GM19324 (cell line): ENCODE data around the gene LDLRAD4.

Experiments
- ATAC-seq: cut with Tn5 transposase; IDR thresholded peaks from one replicate; pipeline ENCODE4 v1.9.1; 2021; ENCODE audit warnings: mild to moderate bottlenecking, moderate library complexity; ENCODE audit not compliant: unreplicated experiment, low FRiP score

LDLRAD4 gene

DNA sequence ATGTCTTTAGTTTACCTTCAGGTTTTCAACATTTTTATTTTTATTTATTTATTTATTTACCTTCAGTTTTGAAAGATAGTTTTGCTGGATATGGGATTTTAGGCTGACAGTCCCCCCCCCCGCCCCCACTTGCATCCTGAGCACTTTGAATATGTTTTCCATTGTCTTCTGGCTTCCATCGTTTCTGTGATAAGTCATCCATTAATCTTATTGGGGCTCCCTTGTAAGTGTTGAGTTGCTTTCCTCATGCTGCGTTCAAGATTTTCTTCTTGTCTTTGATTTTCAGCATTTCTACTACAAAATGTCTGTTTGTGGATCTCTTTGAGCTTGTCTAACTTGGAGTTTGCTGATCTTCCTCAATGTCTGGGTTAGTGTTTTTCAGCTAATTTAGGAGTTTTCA, 19.4 kb upstream of the LDLRAD4 start:
- no peak for ATAC-seq

- no peak for ATAC-seq
These were observed 17.3 kb upstream of the LDLRAD4 start for GRCh38 chr18:13201292-13201691.

- no peak for ATAC-seq
These were observed 16.0 kb upstream of the LDLRAD4 start for GRCh38 chr18:13202571-13202970.

DNA sequence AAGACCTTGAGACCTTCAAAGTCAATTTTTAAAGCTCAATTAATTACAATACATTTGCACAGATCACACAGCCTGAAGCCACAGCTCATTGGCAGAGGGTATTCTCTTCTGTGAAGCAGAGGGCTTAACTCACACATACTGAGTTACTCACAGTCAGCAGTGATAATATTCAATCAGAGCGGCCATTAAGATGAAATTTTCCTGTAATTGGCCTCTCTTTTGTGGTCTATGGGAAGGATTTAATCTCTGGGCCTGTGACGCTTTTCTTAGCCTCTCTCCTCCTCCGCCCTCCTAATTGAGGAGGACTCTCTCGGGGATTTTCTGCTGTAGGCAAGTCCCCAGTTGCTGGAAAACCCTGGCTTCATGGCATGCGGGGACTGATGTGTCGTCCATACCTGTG, 12.3 kb upstream of the LDLRAD4 start:
- ATAC-seq: no peak

DNA sequence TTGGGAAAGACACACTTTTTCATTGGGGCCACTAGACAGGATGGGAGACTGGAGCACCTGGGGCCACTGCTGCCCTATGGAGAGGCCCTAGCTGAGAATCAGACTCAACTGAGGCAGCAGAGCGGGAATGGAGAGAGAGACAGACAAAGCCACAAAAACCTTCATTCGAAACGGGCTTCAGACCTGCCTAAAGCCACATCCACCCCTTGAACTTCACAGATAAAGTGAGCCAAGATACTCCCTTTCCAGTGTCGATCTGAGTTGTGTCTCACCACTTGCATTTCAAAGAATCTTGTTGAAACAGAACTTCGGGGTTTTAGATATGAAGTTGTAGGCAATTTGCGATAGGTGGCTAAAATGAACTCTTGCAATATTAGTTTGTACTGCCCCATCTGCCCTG, 11.3 kb upstream of the LDLRAD4 start:
- ATAC-seq: no peak

- no peak for ATAC-seq
These were observed 7.0 kb upstream of the LDLRAD4 start for GRCh38 chr18:13211534-13211933.

DNA sequence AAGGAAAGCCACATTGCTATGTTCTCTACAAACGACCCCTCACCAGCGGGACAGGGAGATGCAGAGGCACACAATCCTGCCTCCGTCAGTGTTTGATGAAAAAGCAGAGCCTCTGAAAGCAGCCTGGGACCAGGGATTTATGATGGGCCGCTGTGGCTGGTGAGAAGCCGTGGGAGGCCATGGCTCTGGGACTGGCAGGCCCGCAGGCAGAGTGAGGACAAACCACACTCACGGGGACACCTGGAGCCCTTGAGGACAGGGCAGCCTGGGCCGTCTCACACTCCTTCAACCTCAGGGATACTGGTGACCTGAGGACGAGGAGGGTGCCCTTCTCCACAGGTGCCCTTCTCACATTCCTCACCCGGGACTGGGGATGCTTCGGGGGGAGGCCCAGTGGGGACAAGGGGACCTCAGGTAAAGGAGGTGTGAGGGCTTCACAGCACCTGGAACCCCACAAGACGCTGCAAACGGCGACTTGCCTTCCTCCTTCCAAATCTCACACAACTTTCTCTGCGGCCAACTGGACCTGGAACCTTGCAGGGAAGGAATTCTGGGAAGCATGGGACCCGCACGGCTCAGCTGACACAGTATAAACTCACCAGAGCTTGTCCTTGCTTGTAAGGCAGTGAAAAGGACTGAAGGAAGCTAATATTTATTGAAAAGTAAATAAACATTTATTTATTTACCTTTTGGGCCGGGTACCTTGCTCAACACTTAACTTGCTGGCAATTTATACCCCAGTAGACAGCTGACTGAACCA, 5.3 kb upstream of the LDLRAD4 start:
- no peak for ATAC-seq

DNA sequence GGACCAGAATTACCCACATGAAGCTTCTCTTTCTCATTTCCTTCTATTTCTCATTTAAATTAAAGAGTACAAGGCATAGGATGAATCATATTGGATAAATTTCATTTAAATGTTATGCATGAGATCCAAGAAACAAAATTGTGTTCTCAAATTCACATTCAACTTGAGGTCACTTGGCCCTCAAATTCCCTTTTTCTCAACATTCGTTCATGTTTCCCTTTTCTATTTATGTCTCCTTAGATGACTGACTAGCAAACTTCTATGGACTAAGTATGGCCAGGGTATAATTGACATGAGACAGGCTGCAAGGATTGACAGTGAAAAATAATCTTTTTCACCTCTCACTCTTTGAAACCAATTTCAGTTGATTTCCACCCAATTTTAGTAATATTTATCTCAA, 4.0 kb upstream of the LDLRAD4 start:
- ATAC-seq: no peak

GRCh38 chr18:13216092-13216582, 2.4 kb upstream of the LDLRAD4 start:
- no peak for ATAC-seq

- ATAC-seq: peak; percentile 36
These were observed 1.7 kb upstream of the LDLRAD4 start for GRCh38 chr18:13216711-13217465.

GRCh38 chr18:13217466-13217961, 1.0 kb upstream of the LDLRAD4 start:
- ATAC-seq: peak; percentile 35

- no peak for ATAC-seq
These were observed 591 bp upstream of the LDLRAD4 start for GRCh38 chr18:13217971-13218367.

- no peak for ATAC-seq
These were observed 437 bp downstream of the LDLRAD4 start for GRCh38 chr18:13218997-13219396.

DNA sequence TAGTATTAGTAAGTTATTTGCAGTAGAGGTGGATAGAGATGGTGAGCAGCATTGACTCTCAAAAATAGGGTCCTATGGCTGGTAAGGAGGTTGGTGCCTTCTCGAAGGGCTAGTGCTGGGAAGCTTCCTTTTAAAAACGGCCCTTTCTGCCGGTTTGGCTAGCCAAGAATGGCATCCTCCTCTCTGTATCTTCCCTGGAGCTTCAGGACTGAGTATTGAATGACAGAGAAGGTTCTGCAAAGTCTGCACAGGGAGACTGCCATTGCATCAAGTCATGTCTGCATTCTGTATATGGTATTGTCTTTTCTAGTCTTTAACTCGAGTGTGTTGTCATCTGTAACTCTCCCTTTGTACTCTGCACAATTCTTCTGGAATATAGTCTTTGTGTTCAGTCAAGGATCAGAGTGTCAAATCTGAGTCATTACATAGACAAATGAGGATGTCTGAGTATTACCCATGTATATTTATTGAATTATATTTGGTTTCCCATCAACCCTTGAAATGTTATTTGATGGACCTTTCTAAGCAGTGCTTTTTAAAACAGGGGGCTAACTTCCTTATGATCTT, 1.1 kb downstream of the LDLRAD4 start:
- no peak for ATAC-seq

DNA sequence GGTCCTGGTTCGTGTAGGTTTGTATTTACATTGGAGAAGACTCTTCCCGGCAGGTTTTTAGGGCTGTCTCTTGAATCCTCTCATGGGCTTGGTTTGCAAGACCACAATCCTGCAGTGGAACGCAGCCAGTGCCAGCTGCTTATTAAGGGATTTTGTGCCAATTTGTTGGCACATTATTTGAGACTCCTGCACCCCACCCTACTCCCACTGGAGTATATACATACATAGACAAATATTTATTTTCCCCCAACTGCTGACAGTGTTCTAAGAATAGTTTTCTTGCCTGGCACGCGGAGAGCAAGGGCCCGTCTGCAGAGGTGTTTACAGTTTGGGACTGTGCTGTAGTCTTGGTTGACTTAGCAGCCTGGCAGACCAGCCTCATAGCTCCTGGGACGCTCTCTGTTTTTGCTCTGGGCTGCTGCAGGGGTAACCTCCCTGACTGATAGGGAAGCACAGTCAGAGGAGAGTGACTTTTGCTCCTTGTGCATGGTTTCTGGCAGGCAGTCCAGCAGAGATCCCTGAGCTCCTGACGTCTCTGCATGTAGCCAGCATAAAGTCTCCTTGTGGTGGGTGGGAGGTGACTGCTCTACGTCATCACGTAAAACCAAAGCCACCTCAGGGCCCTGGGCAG, 1.9 kb downstream of the LDLRAD4 start:
- ATAC-seq: no peak

GRCh38 chr18:13221869-13222855, 3.6 kb downstream of the LDLRAD4 start:
- no peak for ATAC-seq

- no peak for ATAC-seq
These were observed 4.3 kb downstream of the LDLRAD4 start for GRCh38 chr18:13222856-13223281.

DNA sequence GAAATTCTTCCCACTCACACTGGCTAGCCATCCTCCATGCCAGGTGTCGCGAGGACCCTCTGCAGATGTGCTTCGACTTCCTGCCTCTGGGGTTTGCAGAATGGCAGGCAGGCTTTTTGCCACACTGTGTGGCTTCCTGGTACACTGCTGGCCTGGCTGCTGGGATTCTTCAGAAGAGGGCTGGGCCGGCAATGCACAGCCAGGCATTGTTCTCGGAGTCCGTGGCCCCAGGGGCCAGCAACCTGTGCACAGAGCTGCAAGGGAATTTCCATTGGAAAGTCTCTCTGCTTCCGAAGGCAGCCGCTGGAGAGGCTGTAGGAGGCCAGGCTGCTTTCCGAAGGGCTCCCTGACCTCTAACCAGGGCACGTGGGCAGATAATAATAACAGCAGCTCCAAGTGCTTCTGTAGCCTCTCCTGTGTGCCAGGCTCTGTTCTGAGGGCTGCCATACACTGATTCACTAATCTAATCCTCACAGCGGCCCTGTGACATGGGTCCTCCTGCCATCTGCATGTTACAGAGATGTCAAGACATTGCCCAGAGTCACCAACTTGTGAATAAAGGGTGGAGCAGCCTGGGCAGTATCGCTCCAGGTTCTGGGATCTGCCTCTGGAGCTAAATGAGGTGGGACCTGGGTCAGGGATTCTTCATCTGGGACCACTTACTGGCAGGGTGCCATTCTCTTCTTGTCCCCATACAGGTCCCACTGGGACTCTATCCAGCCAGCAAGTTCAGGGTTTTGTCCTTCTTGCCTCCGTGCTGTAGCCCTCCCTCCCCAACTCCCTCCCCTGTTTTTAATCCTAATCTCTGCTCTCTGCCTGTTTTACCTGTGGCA, 5.0 kb downstream of the LDLRAD4 start:
- ATAC-seq: no peak

GRCh38 chr18:13225261-13225660, 6.7 kb downstream of the LDLRAD4 start:
- ATAC-seq: no peak
